ENCODE results near the gene MTO1. TPM values are rescaled to one million over a fixed set of nuclear protein-coding genes. Genes with fewer than 3 reads are reported as not detected.

Gene MTO1
- total and polyA plus RNA-seq, 2 experiments from 2014 or later = 19.2 to 27.4 TPM

GRCh38 chr6:73523434-73524123 lies 62.0 kb downstream of the MTO1 start:
- no peak for TF ChIP-seq CTCF (IDR thresholded peaks at IDR 0.05; ENCODE audit: poor library complexity)
- no peak for TF ChIP-seq EZH2phosphoT487 (IDR thresholded peaks at IDR 0.05; ENCODE audit: low read depth, severe bottlenecking, unreplicated experiment)
- no peak for TF ChIP-seq EZH2 (IDR thresholded peaks at IDR 0.05; ENCODE audit: borderline replicate concordance)
- H3K4me3 ChIP-seq = peak overlapping the region; percentile 5
- no peaks in the 10 kb centered on the region for H3K36me3 ChIP-seq (replicated peaks; ENCODE audit: insufficient read depth, low read depth)
- H4K20me1 ChIP-seq (ENCODE audit: insufficient read depth, poor library complexity, severe bottlenecking) = peaks cover 11% of the 10 kb centered on the region
- H3K4me2 ChIP-seq = peak overlapping the region; percentile 73
- peaks cover 9% of the 10 kb centered on the region for H3K4me1 ChIP-seq (ENCODE audit: insufficient read depth)
- H2AFZ ChIP-seq = peak overlapping the region; percentile 37
- no peaks in the 10 kb centered on the region for H3K27me3 ChIP-seq
- peak overlapping the region; percentile 99 for H3K27ac ChIP-seq
- no peaks in the 10 kb centered on the region for H3K9me3 ChIP-seq (ENCODE audit: low read depth)
- peaks cover 24% of the 10 kb centered on the region for H3K79me2 ChIP-seq
- peak; percentile 55 for DNase-seq (ENCODE audit: low spot score)
- WGBS (ENCODE audit: low lambda C conversion rate, missing lambda C conversion rate) = 41% methylated on average over 33 of the region's 50 CpGs
- no peaks in the 10 kb centered on the region for H3K9me2 ChIP-seq (replicated peaks; ENCODE audit: insufficient read depth)

GRCh38 chr6:73525546-73526330 lies 64.2 kb downstream of the MTO1 start:
- H4K20me1 ChIP-seq (ENCODE audit: insufficient read depth, poor library complexity, severe bottlenecking) = no peaks in the 10 kb centered on the region
- H3K4me1 ChIP-seq (ENCODE audit: insufficient read depth) = peaks cover 9% of the 10 kb centered on the region
- H2AFZ ChIP-seq = no peak overlapping the region
- no peaks in the 10 kb centered on the region for H3K27me3 ChIP-seq
- no peak overlapping the region for H3K4me3 ChIP-seq
- no peak overlapping the region for H3K27ac ChIP-seq
- WGBS (ENCODE audit: low lambda C conversion rate, missing lambda C conversion rate) = 74% methylated on average over 3 of the region's 3 CpGs
- TF ChIP-seq CTCF (IDR thresholded peaks at IDR 0.05; ENCODE audit: poor library complexity) (no peak), EZH2 (IDR thresholded peaks at IDR 0.05; ENCODE audit: borderline replicate concordance) (no peak), EZH2phosphoT487 (IDR thresholded peaks at IDR 0.05; ENCODE audit: low read depth, severe bottlenecking, unreplicated experiment) (no peak)
- peaks cover 5% of the 10 kb centered on the region for H3K79me2 ChIP-seq
- no peaks in the 10 kb centered on the region for H3K9me2 ChIP-seq (replicated peaks; ENCODE audit: insufficient read depth)
- DNase-seq (ENCODE audit: low spot score) = no peak
- H3K4me2 ChIP-seq = no peak overlapping the region
- no peaks in the 10 kb centered on the region for H3K9me3 ChIP-seq (ENCODE audit: low read depth)
- H3K36me3 ChIP-seq (replicated peaks; ENCODE audit: insufficient read depth, low read depth) = no peaks in the 10 kb centered on the region

- H3K4me2 ChIP-seq = no peak overlapping the region
- H3K79me2 ChIP-seq = no peaks in the 10 kb centered on the region
- H3K9me3 ChIP-seq (ENCODE audit: low read depth) = no peaks in the 10 kb centered on the region
- H4K20me1 ChIP-seq (ENCODE audit: insufficient read depth, poor library complexity, severe bottlenecking) = no peaks in the 10 kb centered on the region
- H3K4me3 ChIP-seq = no peak overlapping the region
- no peak for DNase-seq (ENCODE audit: low spot score)
- no peak overlapping the region for H2AFZ ChIP-seq
- H3K9me2 ChIP-seq (replicated peaks; ENCODE audit: insufficient read depth) = no peaks in the 10 kb centered on the region
- 80% methylated on average over 7 of the region's 7 CpGs for WGBS (ENCODE audit: low lambda C conversion rate, missing lambda C conversion rate)
- TF ChIP-seq CTCF (IDR thresholded peaks at IDR 0.05; ENCODE audit: poor library complexity) (no peak), EZH2 (IDR thresholded peaks at IDR 0.05; ENCODE audit: borderline replicate concordance) (no peak), EZH2phosphoT487 (IDR thresholded peaks at IDR 0.05; ENCODE audit: low read depth, severe bottlenecking, unreplicated experiment) (no peak)
- no peak overlapping the region for H3K27ac ChIP-seq
- no peaks in the 10 kb centered on the region for H3K4me1 ChIP-seq (ENCODE audit: insufficient read depth)
- H3K27me3 ChIP-seq = no peaks in the 10 kb centered on the region
- no peaks in the 10 kb centered on the region for H3K36me3 ChIP-seq (replicated peaks; ENCODE audit: insufficient read depth, low read depth)
These were observed 67.4 kb downstream of the MTO1 start for GRCh38 chr6:73528897-73529296.

All from hepatocyte (in vitro differentiated cells).